K562 (cell line): ENCODE data around the gene ARHGAP42. TPM values are rescaled to one million over a fixed set of nuclear protein-coding genes. Genes with fewer than 3 reads are reported as not detected.

ENCODE experiments used
- ARID2 ChIP-seq: fragments of 450-650 bp; IDR thresholded peaks from 2 replicates; pipeline ENCODE4 v1.6.1; 2017; ENCODE audit warnings: antibody characterized with exemption, mild to moderate bottlenecking
- CREBBP ChIP-seq: IDR thresholded peaks from one replicate; pipeline ENCODE4 v1.6.1; 2012; ENCODE audit warnings: low read depth, mild to moderate bottlenecking, control low read depth, inconsistent platforms, low read length
- FOXA3 ChIP-seq, 2 experiments: fragments of 450-650 bp in 1 of 2; sonication (generic) in 1 of 2; formaldehyde crosslinking; IDR thresholded peaks in 1 of 2; conservative IDR thresholded peaks in 1 of 2; 2 replicates each; pipeline versions ENCODE4 v1.4.0 to v1.8.0; 2020 to 2022; ENCODE audit warnings: mild to moderate bottlenecking in 2 of 2, missing genetic modification reagents in 1 of 2
- HDAC3 ChIP-seq: fragments of 450-650 bp; IDR thresholded peaks from 2 replicates; pipeline ENCODE4 v1.6.1; 2018; ENCODE audit warnings: borderline replicate concordance, mild to moderate bottlenecking, moderate library complexity; ENCODE audit not compliant: partially characterized antibody
- HNRNPLL ChIP-seq: fragments of 200-400 bp; formaldehyde crosslinking; IDR thresholded peaks from 2 replicates; pipeline ENCODE4 v1.6.1; 2017; ENCODE audit warnings: low read length, low read depth, mild to moderate bottlenecking; ENCODE audit not compliant: poor library complexity, severe bottlenecking
- L3MBTL2 ChIP-seq: fragments of 450-650 bp; IDR thresholded peaks from 2 replicates; pipeline ENCODE4 v1.6.1; 2016; ENCODE audit warnings: mild to moderate bottlenecking, moderate library complexity
- MGA ChIP-seq: fragments of 450-650 bp; IDR thresholded peaks from 2 replicates; pipeline ENCODE4 v1.6.1; 2016; ENCODE audit warnings: mild to moderate bottlenecking, moderate library complexity
- RBM14 ChIP-seq: fragments of 200-400 bp; formaldehyde crosslinking; IDR thresholded peaks from 2 replicates; pipeline ENCODE4 v1.6.1; 2018; ENCODE audit warnings: low read depth, mild to moderate bottlenecking, low read length, moderate library complexity, borderline replicate concordance; ENCODE audit not compliant: insufficient read depth
- SNIP1 ChIP-seq: fragments of 450-650 bp; IDR thresholded peaks from 2 replicates; pipeline ENCODE4 v1.7.1; 2017; ENCODE audit warnings: low read depth, mild to moderate bottlenecking
- ZFP91 ChIP-seq: sonication (generic); formaldehyde crosslinking; IDR thresholded peaks from 2 replicates; pipeline ENCODE4 v1.8.0; 2022; ENCODE audit warnings: mild to moderate bottlenecking, missing genetic modification reagents
- polyA plus RNA-seq, 8 experiments: library from polyadenylated mRNA; depleted of rRNA in 4 of 8; stranded (reverse) in 5 of 8; unstranded in 3 of 8; fragments of >200 nt; fragmentation: Nextera tagmentation in 2 of 8; fragmentation: Illumina TruSeq in 1 of 8; extraction: Ambion mirVana in 2 of 8; extraction: Trizol in 1 of 8; gene quantifications; 2 replicates each; pipeline versions ENCODE4 v1.2.1 to v1.2.3, GENCODE V29; 2011 to 2014; ENCODE audit warnings: inconsistent platforms in 1 of 8, missing spikeins in 1 of 8
- total RNA-seq, 7 experiments: library from RNA; depleted of rRNA in 6 of 7; stranded (reverse); fragments of >200 nt in 6 of 7; fragmentation: Illumina TruSeq in 2 of 7; extraction: Trizol in 2 of 7; gene quantifications; 2 replicates each; pipeline versions ENCODE4 v1.2.1 to v1.2.3, GENCODE V29; 2011 to 2021; ENCODE audit warnings: low replicate concordance in 1 of 7
- TF ChIP-seq, protein P1 (sequence below), 2 experiments: fragments of 450-650 bp; IDR thresholded peaks; 2 replicates each; pipeline ENCODE4 v1.6.1; 2016

The ARHGAP42 gene
- total and polyA plus RNA-seq, 9 of the 15 experiments (the other 6 are each of a cell fraction or from before 2014, with no cell fraction given): 0.95 to 6.1 (median 2.4) TPM

DNA sequence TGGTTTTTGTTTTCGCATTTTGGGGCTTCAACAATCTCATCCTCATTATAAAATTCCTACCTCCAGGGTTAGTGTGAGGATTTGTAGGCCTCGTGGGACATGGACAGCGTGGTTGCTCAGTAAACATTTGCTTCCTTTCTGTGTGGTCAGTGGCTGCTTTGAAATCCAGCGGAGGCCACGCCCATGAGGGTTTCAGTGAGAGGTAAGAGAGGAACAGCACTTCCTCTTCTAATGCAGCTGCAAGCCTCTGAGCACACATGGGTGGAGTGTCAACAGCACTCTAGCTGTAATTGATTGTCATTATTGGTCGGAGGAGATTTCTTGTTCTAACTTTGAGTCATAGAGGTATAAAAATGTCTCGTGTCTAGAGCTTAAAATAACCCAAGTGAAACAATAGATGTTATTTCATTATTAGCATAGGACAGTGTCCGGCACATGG lies 6.0 kb upstream of the ARHGAP42 start (continued):
- TF ChIP-seq MGA: peak; percentile 74
- no peak for TF ChIP-seq CREBBP
- TF ChIP-seq, protein P1, sequence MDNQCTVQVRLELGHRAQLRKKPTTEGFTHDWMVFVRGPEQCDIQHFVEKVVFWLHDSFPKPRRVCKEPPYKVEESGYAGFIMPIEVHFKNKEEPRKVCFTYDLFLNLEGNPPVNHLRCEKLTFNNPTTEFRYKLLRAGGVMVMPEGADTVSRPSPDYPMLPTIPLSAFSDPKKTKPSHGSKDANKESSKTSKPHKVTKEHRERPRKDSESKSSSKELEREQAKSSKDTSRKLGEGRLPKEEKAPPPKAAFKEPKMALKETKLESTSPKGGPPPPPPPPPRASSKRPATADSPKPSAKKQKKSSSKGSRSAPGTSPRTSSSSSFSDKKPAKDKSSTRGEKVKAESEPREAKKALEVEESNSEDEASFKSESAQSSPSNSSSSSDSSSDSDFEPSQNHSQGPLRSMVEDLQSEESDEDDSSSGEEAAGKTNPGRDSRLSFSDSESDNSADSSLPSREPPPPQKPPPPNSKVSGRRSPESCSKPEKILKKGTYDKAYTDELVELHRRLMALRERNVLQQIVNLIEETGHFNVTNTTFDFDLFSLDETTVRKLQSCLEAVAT (IDR thresholded peaks at IDR 0.05): no peak
- no peak for TF ChIP-seq HNRNPLL
- TF ChIP-seq L3MBTL2: peak; percentile 92
- no peak for TF ChIP-seq SNIP1
- TF ChIP-seq RBM14: no peak
- TF ChIP-seq FOXA3 (CRISPR knock-in tag; conservative IDR thresholded peaks at IDR 0.05 in 1 of 2, IDR thresholded peaks at IDR 0.05 in 1 of 2): 0 out of 4 replicates have a peak, but pooled peaks of 1 of the 2 experiments have one; percentile 21
- no peak for TF ChIP-seq ZFP91
- no peak for TF ChIP-seq ARID2
- no peak for TF ChIP-seq HDAC3
